ENCODE results near the gene ZNF630.
A peak's percentile ranks its signal among the peaks of the same experiment; 100 is the strongest.
"Not testable (repeated sequence)": the region's sequence is repeated elsewhere in the genome, so short reads cannot be mapped to it uniquely, and the experiment has no call there.

Gene ZNF630

DNA sequence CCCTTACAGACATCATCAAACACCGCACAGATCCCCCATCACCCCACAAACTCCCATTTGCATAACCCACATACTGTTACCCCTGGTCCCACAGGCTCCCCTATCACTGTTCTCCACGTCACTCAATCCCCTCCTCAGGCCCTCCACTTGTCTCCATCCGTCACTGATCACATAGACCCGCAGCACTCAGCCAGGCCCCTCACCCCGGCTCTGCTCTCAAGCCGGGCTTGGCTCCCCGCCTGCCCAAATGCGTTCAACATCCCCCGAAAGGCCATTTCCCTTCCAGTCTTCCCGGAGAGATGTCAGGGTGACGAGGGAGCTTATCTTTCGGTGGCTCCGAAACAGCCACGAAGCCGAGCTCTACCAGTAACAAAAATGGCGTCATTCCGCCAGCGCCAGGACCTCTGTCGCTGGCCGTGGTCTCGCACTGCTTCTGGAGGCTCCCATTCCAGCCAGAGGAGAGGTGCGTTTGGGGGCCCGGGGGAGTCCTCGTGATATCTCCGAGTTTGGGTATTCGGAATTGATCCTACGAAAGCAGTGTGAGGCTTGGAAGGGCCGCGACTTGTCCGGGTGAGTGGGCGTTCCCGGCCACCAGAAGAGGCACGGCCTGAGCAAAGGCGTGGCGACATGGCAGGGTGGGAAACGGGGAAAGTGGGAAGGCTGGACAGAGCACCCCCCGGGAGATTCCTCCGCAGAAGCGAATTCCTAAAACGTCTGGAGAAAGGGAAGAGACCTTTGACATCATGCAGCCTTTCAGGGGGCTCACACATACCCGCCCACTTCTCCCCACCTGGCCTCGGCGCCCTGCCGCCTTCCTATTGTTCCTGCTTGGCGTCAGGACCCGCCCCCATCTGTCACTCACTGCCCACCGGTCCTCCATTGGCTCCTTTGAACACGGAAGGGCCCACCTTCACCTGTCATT is at the start of gene ZNF630:
Gene ZNF630, minus strand, starts transcription at position 577 of the 922 bp plus-strand sequence. CDS start 4,754 bp downstream, outside the sequence.
- peak; percentile 74 for DNase-seq

DNA sequence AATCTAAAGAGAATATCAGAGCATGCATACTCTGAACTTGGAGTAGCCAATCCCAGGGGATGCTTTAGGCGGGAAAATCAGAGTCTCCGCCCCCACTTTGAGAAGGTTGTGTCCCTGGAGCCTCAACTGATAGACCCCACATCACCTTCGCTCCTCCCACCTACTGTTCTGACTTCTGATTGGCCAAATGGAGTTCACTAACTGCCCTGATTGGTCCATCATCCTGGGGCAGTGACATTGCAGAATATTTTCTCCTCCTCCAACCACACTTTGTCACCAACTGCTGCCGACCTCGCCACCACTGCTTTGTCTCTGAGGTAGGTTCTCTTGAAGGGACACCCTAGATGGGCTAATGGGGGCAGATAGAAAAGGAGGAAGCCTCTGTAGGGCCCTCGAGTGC is 36.3 kb upstream of the ZNF630 start:
- no peak for DNase-seq

DNA sequence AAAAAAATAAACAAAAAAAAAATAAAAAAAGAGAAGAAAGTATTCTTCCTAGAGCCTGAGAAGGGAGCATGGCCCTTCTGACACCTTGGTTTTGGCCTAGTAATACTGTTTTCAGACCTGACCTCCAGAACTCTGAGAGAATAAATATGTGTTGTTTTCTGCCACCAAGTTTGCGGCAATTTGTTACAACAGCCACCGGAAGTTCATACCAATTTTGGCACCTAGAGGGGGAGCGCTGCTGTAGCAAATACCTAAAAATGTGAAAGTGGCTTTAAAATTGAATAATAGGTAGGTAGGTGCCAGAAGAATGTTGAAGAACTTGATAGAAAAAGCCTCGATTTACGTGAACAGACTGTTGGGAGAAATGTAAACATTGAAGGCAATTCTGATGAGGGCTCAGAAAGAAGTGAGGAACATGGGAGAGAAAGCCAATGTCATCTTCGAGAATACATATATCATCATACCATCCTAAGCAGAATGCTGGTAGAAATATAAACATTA is 31.5 kb upstream of the ZNF630 start:
- DNase-seq: no peak

DNA sequence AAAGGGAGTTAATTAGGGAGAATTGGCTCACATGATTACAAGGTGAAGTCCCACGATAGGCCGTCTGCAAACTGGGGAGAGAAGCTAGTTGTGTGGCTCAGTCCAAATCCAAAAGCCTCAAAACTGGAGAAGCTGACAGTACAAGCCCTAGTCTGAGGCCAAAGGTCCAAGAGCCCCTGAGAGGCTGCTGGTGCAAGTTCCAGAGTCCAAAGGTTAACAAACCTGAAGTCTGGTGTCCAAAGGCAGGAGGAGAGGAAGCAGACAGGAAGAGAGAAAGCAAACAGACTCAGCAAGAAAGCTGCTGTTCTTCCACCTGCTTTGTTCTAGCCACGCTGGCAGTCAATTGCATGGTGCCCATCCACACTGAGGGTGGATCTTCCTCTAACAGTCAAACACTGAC is 30.0 kb upstream of the ZNF630 start:
- DNase-seq: no peak

DNA sequence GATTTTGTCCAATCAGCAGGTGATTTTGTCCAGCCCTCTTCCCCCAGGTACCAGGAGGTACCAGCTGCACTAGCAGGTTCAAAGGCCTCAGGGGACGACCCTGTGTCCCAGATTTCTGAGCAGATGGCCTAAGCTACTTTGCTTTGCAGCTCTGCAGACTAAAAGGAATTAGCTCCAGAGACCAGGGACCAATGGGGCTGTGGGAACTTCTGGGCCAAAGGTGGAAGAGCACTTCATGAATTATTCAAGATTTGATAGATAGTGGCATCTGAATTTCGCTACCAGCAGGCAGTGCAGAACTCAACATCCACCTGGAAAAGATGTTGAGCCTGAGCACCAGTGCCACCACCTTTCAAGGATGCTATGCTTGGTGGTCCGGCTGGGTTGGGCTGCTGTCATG is 21.1 kb upstream of the ZNF630 start:
- DNase-seq: not testable (repeated sequence)

DNA sequence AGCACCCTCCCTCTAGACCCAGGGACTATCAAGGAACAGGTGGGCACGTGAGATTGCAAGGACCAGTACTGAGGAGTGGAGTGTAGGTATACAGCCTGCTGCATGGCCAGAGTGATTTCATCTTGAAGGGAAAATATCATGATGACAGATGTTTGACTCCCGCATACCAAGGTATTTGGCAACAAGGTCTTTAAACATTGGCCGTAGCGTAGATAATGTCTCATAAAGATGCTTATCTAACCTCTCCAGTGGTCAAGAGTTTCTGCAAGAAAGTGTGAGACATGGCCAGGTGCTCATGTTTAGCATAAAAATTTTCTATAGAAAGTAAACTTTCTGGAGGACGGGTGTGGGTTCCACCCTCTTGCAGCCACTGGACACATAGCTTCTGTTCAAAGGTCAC is 18.7 kb upstream of the ZNF630 start:
- no peak for DNase-seq

DNA sequence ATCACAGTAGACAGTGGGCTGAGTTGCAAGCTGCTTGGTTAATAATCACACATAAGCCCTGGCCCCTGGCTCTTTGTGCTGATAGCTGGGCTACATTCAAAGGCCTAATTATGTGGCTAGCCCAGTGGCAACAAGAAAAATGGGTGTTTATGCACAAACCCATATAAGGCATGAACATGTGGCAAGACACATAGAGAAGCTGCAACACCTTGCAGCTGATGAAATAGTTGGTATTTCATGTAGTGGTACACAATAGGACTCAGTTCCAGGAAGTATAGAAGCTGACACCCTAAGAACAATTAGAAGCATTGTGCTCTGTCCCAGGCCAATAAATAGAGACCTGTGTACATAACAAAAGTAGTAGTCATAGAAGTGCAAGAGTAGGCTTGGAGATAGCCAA is 14.6 kb upstream of the ZNF630 start:
- DNase-seq: no peak

DNA sequence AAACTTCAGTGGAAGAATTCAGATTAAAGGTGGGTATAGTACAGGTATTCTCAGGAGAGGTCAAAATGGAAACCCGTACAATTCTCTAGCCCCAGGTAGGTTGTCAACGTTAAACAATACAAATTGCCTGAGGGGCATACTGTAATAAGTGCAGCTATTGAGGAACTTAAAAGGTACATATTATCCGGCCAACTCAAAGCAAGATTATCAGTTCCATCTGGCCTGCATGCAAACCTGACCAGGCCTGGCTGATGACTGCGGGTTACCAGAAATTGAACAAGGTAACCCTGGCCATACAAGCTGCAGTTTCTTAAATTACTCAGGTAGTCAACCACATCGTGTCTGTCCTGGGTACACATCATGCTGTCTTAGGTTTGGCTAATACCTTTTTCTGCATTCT is 12.3 kb upstream of the ZNF630 start:
- DNase-seq: no peak

DNA sequence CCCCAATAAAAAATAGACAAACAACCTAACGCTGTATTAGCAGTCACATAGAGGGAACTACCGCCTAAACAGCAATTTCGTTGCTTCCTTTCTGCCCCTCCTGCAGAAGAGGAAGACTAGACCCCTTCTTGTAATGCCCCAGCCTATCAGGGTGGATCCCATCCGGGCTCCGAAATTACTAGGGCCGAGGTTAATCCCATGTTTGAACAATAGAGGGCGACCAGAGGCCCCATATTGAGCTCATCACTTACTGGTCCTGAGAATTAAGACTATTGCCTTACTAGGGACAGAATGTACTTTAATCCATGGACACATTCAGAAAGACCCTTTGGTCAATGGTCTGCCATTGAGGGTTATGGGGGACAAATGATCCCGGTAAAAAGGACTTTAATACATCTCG is 11.8 kb upstream of the ZNF630 start:
- peak; percentile 36 for DNase-seq

DNA sequence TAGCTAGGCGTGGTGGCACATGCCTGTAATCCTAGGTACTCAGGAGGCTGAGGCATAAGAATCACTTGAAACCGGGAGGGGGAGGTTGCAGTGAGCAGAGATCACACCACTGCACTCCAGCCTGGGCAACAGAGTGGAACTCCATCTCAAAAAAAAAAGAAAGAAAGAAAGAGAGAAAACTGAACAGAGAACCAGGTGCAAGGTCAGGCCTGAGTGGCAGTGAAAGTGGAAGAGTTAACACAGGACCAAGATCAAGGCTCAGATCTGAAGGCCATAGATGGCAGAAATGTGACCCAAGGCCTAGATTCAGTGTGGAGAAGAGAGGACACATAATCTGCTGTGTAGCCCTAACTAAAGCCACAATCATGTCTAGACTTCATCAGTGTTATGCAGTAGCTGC is 4.9 kb upstream of the ZNF630 start:
- DNase-seq: no peak

DNA sequence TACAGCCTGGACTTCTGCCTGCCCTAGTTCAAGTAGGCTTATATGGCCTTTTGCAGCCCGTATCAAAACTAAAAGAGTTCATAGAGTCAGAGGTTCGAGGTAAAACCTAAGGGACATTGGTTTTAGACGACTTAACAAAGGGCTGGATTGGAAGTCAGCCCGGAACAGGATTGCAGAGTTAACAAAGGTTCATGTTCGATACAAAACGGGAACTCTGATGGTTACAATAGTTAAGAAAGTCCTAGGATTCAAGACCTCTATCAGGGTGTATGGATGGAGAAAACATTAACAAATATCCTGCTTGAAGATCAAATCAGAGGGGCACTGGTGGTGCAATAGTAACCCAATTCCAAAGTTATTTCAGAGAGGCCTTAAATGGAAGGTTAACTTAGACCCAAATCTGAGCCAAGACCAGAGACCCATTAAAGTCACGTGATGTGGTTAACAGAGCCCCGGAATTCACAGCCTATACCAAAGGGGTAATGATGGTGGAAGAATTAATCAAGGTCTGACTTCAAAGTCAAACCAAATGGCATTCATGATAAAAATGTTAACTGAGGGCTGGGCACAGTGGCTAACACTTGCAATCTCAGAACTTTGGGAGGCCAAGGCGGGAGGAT is 656 bp upstream of the ZNF630 start:
- DNase-seq: no peak

DNA sequence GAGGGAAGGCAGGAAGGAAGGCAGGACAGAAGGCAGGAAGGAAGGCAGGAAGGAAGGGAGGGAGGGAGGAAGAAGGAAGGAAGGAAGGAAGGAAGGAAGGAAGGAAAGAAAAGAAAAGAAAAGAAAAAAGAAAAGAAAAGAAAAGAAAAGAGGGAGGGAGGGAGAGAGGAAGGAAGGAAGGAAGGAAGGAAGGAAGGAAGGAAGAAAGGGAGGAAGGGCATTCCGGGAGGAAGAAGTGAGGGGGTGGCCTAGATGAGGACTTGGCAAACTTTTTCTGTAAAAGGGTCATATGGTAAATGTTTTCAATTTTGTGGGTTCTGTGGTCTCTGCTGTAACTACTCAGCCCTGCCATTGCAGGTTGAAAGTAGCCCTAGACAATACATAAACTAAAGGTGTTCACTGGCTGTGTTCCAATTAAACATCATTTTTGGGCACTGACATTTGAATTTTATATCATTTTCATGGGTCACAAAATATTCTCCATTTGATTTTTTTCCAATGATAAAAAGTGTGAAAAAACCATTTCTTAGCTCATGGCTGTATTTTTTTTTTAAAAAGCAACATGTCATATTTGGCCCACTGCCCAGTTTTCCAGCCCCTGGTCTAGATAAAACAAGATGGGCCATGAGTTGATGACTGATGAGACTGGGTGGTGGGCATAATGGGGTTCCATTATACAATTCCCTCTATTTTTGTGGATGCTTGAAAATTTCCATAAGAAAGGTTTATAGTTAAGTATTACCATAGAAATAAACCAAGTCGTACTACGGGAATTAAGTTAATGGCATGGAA is 3.1 kb downstream of the ZNF630 start:
- DNase-seq: no peak

DNA sequence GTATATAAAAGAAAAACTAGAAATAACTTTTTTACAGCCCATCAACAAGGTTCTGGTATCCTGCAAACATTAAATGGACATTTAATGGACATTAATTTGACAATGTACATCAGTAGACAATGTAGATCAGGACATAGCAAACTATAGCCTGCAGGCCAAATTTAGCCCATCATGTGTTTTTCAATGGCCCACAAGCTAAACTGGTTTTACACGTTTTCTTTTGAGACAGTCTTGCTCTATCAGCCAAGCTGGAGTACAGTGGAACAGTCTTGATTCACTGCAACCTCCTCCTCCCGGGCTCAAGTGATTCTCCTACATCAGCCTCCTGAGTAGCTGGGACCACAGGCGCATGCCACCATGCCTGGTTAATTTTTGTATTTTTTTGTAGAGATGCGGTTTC is 7.2 kb downstream of the ZNF630 start:
- no peak for DNase-seq

DNA sequence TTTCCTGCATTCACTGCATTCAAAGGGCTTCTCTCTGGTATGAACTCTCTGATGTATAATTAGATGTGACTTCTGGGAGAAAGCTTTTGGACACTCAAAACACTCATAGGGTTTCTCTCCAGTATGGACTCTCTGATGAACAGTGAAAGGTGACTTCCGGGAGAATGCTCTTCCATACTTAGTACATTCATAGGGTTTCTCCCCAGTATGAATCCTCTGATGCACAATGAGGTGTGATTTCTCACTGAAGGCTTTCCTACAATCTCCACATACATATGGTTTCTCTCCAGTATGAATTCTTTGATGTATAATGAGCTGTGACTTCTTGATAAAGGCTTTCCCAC is 12.2 kb downstream of the ZNF630 start:
- DNase-seq: no peak

DNA sequence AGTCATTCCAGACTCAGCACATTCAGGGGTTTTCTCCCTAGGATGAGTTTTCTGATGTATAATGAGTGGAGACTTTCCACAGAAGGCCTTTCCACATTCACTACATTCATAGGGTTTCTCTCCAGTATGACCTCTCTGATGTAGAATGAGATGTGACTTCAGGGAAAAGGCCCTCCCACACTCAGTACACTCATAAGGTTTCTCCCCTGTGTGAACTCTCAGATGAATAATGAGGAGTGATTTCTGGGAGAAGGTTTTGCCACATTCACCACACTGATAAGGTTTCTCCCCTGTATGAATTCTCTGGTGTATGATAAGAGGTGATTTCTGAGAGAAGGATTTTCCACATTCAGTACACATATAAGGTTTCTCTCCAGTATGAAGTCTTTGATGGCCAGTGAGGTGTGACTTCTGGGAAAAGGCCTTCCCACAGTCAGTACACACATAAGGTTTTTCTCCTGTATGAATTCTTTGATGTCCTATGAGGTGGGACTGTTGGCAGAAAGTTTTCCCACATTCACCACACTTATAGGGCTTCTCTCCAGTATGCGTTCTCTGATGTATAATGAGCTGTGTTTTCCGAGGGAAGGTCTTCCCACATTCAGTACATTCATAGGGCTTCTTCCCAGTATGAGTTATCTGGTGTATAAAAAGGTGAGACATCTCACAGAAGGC is 12.7 kb downstream of the ZNF630 start:
- DNase-seq: no peak

DNA sequence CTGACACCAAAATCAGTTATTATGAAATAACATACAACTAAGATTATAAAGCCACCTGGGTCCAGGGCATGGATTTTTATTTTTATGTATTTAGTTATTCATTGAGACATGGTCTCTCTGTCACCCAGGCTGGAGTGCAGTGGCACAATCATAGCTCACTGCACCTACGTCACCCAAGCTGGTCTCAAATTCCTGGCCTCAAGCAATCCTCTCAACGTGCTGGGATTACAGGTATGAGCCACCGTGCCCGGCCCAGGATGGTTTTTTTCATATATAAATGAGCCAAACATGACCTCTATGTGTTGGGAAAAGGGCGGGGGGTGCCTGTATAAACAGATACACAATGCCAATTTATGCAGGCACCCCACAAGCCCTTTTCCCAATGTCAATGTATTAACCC is 24.6 kb downstream of the ZNF630 start:
- DNase-seq: no peak

DNA sequence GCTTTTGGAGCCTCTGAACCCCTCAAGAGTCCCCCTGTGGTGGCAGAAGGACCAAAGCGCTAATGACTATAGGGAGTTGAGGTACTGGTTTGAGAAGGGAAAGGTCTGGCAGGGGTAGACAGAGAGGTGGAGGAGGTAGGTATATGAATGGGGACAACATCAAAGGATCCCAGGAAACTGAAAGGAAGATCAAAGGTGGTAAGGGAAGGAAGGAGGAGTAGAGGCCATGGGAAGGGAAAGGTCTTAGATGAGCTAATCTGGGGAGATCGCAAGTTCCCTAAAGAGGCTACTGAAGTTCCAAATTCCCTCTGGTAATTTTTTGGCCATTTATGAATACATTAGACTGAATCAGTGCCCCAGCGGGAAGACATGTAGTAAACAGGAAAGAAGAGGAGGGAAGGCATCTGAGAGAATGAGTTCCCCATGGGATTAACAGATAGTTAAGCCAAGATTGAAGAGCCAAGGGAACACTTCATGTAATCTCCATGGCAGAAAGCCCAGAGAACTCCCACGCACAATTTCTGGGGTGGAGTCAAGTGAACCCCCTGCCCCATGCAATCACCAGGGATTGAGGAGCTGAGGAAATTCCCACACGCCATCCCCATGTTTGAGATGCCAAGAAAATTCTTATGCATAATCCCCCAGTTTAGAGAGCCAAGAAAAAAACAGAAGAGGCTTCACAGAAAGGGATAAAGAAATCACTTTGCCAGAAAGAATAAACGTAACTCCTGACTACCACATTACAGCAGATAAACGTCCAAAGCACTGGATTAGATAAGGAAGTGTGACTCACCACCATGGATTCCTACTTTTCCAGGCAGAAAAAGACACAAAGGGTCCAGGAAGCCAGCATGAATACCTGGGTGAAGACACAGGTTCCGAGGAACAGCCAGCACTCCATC is 25.8 kb downstream of the ZNF630 start:
- peak; percentile 40 for DNase-seq

DNA sequence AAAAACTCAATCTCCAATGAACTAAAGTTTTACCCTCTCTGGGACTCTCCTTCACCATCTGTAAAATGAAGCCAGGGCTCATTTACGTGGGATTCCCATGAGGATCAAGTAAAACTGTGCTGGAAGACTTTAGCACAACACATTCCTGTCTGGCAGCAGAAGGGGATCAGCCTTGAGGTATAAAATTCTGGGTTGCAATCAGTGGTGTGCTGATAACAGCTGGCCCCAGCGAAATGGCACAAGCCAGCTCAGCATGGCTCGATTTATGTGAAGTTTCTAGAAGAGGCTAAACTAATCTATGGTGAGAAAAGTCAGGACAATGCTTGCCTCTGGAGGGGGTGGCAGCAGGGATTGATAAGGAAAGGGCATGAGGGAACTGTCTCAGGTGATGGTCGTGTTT is 28.4 kb downstream of the ZNF630 start:
- no peak for DNase-seq

DNA sequence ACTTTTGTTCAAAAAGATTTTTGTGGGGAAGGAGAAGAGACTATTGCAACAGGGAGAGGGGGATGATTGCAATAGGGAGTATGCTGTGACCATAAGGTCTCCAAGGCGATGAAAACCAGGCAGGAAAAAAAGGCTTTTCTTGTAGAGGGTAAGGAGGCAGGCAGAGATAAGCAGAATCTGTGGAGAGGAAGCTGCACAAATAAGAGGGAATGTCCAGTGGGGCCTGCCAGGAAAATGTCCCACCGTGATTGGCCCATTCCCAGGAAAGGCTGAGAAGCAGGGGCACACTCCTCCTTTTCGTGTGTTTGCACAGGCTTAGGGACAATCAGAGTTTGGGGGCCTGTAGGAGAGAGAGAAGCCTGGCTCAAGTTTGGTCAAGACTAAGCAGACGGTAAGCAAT is 35.5 kb downstream of the ZNF630 start:
- no peak for DNase-seq

DNA sequence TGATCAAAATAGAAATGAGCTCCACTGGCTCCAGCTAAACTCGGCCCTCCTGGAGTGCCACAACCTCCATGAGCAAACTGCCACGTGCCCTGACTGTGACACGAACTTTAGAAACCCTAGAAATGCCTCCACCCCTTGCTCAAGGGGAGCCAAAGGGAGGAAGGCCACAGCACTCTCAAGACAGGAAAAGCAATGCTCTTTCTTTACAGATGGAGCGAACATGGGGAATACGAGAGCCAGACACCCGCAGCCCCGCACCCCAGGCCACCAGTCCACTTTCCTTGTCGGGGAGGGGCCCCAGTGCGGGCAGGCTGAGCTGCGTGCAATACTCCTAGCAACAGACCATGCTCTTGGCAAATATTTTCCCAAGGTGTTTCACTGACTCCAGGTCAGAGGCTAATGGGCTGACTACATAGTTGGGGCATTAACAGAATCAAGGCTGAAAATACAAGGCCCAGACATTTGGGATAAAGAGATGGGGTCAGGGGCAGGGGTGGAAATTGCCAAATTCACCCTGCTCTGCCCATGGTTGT is 40.7 kb downstream of the ZNF630 start:
- not testable (repeated sequence) for DNase-seq

DNA sequence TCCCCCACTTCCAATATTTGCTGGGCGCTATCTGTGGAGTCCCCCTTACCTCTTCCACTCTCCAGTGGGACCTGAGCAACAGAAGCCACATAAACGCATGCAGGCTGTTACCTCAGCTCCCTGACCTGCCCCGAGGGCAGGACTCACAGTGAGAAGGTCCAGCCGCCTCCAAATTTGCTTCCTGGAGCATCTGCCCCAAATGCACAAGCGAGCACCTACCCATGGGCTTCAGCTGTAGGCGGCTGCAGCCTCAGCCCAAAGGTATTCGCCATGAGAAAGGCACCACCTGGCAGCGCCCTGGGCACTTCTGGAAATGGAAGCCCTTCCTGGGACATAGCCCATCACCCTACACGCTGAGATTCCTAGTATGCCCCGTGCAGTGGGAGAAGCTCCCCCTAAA is 41.2 kb downstream of the ZNF630 start:
- DNase-seq: no peak

DNA sequence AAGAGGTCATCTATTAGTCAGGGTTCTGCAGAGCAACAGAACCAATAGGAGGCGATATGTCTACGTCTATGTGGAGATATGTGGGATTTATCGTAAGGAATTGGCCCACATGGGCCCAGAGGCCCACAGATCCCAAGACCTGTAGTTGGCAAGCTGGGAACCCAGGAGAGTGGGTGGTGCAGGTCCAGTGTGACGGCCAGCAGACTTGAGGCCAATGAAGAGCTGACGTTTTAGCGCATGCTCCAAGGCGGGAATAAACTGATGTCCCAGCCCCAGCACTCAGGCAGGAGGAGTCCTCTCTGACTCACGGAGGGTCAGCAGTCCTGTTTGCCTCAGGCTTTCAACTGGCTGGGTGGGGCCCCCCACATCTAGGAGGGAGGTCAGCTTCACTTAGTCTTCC is 43.3 kb downstream of the ZNF630 start:
- no peak for DNase-seq
